IPS-18a (cell line): ENCODE results near the gene CDC14A.
"Not testable (repeated sequence)": the region's sequence is repeated elsewhere in the genome, so short reads cannot be mapped to it uniquely, and the experiment has no call there.

Source experiments
- H3K27ac ChIP-seq: one replicate; pipeline ENCODE4 v1.5.1; 2013; ENCODE audit warnings: low read length
- H3K27me3 ChIP-seq: one replicate; pipeline ENCODE4 v1.6.1; 2013; ENCODE audit warnings: mild to moderate bottlenecking, low read length; ENCODE audit not compliant: control insufficient read depth, insufficient read depth
- H3K36me3 ChIP-seq: one replicate; pipeline ENCODE4 v1.6.1; 2013; ENCODE audit warnings: low read depth, low read length; ENCODE audit not compliant: control insufficient read depth
- H3K4me1 ChIP-seq: one replicate; pipeline ENCODE4 v1.6.1; 2013; ENCODE audit warnings: low read depth, low read length; ENCODE audit not compliant: control insufficient read depth
- H3K4me3 ChIP-seq: one replicate; pipeline ENCODE4 v1.5.1; 2013; ENCODE audit warnings: low read length
- H3K9ac ChIP-seq: one replicate; pipeline ENCODE4 v1.6.1; 2013; ENCODE audit warnings: mild to moderate bottlenecking, low read length, moderate library complexity
- H3K9me3 ChIP-seq: one replicate; pipeline ENCODE4 v1.6.1; 2013; ENCODE audit warnings: low read depth, low read length; ENCODE audit not compliant: control insufficient read depth

The CDC14A gene

GRCh38 chr1:100339735-100340134 is 12.6 kb upstream of the CDC14A start:
- H3K4me1 ChIP-seq, H3K27me3 ChIP-seq, H3K27ac ChIP-seq, H3K4me3 ChIP-seq, H3K9me3 ChIP-seq, H3K36me3 ChIP-seq, H3K9ac ChIP-seq: not testable (repeated sequence)

GRCh38 chr1:100340494-100340893 is 11.8 kb upstream of the CDC14A start:
- peaks cover 3% of the 10 kb centered on the region for H3K4me1 ChIP-seq
- H3K27me3 ChIP-seq, result no peaks in the 10 kb centered on the region
- no peak overlapping the region for H3K9ac ChIP-seq
- H3K9me3 ChIP-seq, result no peaks in the 10 kb centered on the region
- H3K27ac ChIP-seq, result no peak overlapping the region
- no peak overlapping the region for H3K4me3 ChIP-seq
- H3K36me3 ChIP-seq, result no peaks in the 10 kb centered on the region

GRCh38 chr1:100342348-100342747 is 10.0 kb upstream of the CDC14A start:
- Histone ChIP-seq H3K36me3 (no peaks in the 10 kb centered on the region), H3K9me3 (no peaks in the 10 kb centered on the region), H3K9ac (no peak overlapping the region), H3K27me3 (no peaks in the 10 kb centered on the region), H3K4me1 (no peaks in the 10 kb centered on the region), H3K27ac (no peak overlapping the region), H3K4me3 (no peak overlapping the region)

- Histone ChIP-seq H3K4me1 (no peaks in the 10 kb centered on the region), H3K27me3 (no peaks in the 10 kb centered on the region), H3K27ac (no peak overlapping the region), H3K9ac (no peak overlapping the region), H3K9me3 (no peaks in the 10 kb centered on the region), H3K36me3 (no peaks in the 10 kb centered on the region), H3K4me3 (no peak overlapping the region)
Measured at GRCh38 chr1:100343897-100344296, 8.4 kb upstream of the CDC14A start.

GRCh38 chr1:100344774-100345173 is 7.5 kb upstream of the CDC14A start:
- Histone ChIP-seq H3K9me3 (no peaks in the 10 kb centered on the region), H3K4me1 (no peaks in the 10 kb centered on the region), H3K9ac (no peak overlapping the region), H3K27me3 (no peaks in the 10 kb centered on the region), H3K27ac (no peak overlapping the region), H3K36me3 (no peaks in the 10 kb centered on the region), H3K4me3 (no peak overlapping the region)

- no peak overlapping the region for H3K4me3 ChIP-seq
- no peak overlapping the region for H3K27ac ChIP-seq
- peaks cover 3% of the 10 kb centered on the region for H3K4me1 ChIP-seq
- no peaks in the 10 kb centered on the region for H3K36me3 ChIP-seq
- H3K9ac ChIP-seq, result no peak overlapping the region
- no peaks in the 10 kb centered on the region for H3K27me3 ChIP-seq
- no peaks in the 10 kb centered on the region for H3K9me3 ChIP-seq
Measured at GRCh38 chr1:100346387-100346786, 5.9 kb upstream of the CDC14A start.

- Histone ChIP-seq H3K9me3 (no peaks in the 10 kb centered on the region), H3K4me3 (no peak overlapping the region), H3K27me3 (no peaks in the 10 kb centered on the region), H3K27ac (no peak overlapping the region), H3K9ac (no peak overlapping the region), H3K36me3 (no peaks in the 10 kb centered on the region), H3K4me1 (peaks cover 3% of the 10 kb centered on the region)
Measured at GRCh38 chr1:100347009-100347966, 5.0 kb upstream of the CDC14A start.

- Histone ChIP-seq H3K9me3 (no peaks in the 10 kb centered on the region), H3K27me3 (no peaks in the 10 kb centered on the region), H3K27ac (no peak overlapping the region), H3K4me1 (peaks cover 3% of the 10 kb centered on the region), H3K36me3 (no peaks in the 10 kb centered on the region), H3K9ac (no peak overlapping the region), H3K4me3 (no peak overlapping the region)
Measured at GRCh38 chr1:100348549-100349144, 3.7 kb upstream of the CDC14A start.

GRCh38 chr1:100349246-100349645 is 3.1 kb upstream of the CDC14A start:
- Histone ChIP-seq H3K4me3 (no peak overlapping the region), H3K9ac (no peak overlapping the region)

GRCh38 chr1:100350787-100351094 is 1.6 kb upstream of the CDC14A start:
- H3K9ac ChIP-seq, result peak overlapping the region; percentile 82
- H3K36me3 ChIP-seq, result peaks cover 2% of the 10 kb centered on the region
- no peaks in the 10 kb centered on the region for H3K27me3 ChIP-seq
- no peaks in the 10 kb centered on the region for H3K9me3 ChIP-seq
- H3K4me1 ChIP-seq, result peaks cover 17% of the 10 kb centered on the region
- peak overlapping the region; percentile 34 for H3K27ac ChIP-seq
- H3K4me3 ChIP-seq, result peak overlapping the region; percentile 96

More at GRCh38 chr1:100349246-100349645, 3.1 kb upstream of the CDC14A start:
- H3K4me1 ChIP-seq, result peaks cover 9% of the 10 kb centered on the region
- no peaks in the 10 kb centered on the region for H3K36me3 ChIP-seq
- H3K27me3 ChIP-seq, result no peaks in the 10 kb centered on the region
- no peak overlapping the region for H3K27ac ChIP-seq
- no peaks in the 10 kb centered on the region for H3K9me3 ChIP-seq

GRCh38 chr1:100351095-100351887 is 1.0 kb upstream of the CDC14A start:
- peak overlapping the region; percentile 88 for H3K27ac ChIP-seq
- H3K9me3 ChIP-seq, result no peaks in the 10 kb centered on the region
- H3K4me3 ChIP-seq, result peak overlapping the region; percentile 96
- H3K36me3 ChIP-seq, result peaks cover 5% of the 10 kb centered on the region
- H3K27me3 ChIP-seq, result no peaks in the 10 kb centered on the region
- peak overlapping the region; percentile 82 for H3K9ac ChIP-seq
- peaks cover 17% of the 10 kb centered on the region for H3K4me1 ChIP-seq
